Loucy (cell line): ENCODE data around the gene LLGL2.

Experiments
- EZH2phosphoT487 ChIP-seq: fragments of 200-600 bp; IDR thresholded peaks from 2 replicates; pipeline ENCODE4 v1.6.1; 2018; ENCODE audit warnings: antibody characterized with exemption, mild to moderate bottlenecking, moderate library complexity, borderline replicate concordance
- TF ChIP-seq, protein P1 (sequence below): fragments of 200-600 bp; sonication (generic); conservative IDR thresholded peaks from 2 replicates; pipeline ENCODE4 v1.5.1; 2014; ENCODE audit warnings: mild to moderate bottlenecking, antibody characterized with exemption, low read length

GRCh38 chr17:75588596-75589011 is 63.1 kb downstream of the LLGL2 start:
- TF ChIP-seq, protein P1, sequence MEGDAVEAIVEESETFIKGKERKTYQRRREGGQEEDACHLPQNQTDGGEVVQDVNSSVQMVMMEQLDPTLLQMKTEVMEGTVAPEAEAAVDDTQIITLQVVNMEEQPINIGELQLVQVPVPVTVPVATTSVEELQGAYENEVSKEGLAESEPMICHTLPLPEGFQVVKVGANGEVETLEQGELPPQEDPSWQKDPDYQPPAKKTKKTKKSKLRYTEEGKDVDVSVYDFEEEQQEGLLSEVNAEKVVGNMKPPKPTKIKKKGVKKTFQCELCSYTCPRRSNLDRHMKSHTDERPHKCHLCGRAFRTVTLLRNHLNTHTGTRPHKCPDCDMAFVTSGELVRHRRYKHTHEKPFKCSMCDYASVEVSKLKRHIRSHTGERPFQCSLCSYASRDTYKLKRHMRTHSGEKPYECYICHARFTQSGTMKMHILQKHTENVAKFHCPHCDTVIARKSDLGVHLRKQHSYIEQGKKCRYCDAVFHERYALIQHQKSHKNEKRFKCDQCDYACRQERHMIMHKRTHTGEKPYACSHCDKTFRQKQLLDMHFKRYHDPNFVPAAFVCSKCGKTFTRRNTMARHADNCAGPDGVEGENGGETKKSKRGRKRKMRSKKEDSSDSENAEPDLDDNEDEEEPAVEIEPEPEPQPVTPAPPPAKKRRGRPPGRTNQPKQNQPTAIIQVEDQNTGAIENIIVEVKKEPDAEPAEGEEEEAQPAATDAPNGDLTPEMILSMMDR, result no peak
- TF ChIP-seq EZH2phosphoT487, result no peak
